Measurements from ENCODE around the gene AMZ2. TPM values are rescaled to one million over a fixed set of nuclear protein-coding genes. Genes with fewer than 3 reads are reported as not detected.

Gene AMZ2
- total RNA-seq, 2 donors from 2014 or later, result 64.0 to 89.4 TPM

GRCh38 chr17:68294196-68294555 is 46.3 kb downstream of the AMZ2 start:
- no peaks in the 10 kb centered on the region for H3K4me1 ChIP-seq (ENCODE audit: control insufficient read depth, insufficient read depth, low read length)
- no peak overlapping the region for H3K27ac ChIP-seq (ENCODE audit: low read depth, low read length)
- 47 to 67% methylated on average over 3 of the region's 3 CpGs for WGBS, 2 experiments (ENCODE audit: insufficient coverage in 1 of 2, insufficient read length in 1 of 2)
- no peak overlapping the region for H3K9ac ChIP-seq (ENCODE audit: extremely low read depth, low read length, poor library complexity, severe bottlenecking)
- H3K4me3 Mint-ChIP-seq, result no peak overlapping the region
- H3K27me3 ChIP-seq (ENCODE audit: control insufficient read depth, insufficient read depth, low read length, poor library complexity, severe bottlenecking), result peaks cover 49% of the 10 kb centered on the region
- H3K9me3 Mint-ChIP-seq, result no peaks in the 10 kb centered on the region
- peaks cover 44% of the 10 kb centered on the region for H3K4me1 Mint-ChIP-seq
- no peaks in the 10 kb centered on the region for H3K36me3 ChIP-seq (ENCODE audit: control insufficient read depth, insufficient read depth, low read length)
- no peak overlapping the region for H3K4me3 ChIP-seq (ENCODE audit: low read length)
- H3K9me3 ChIP-seq (ENCODE audit: control insufficient read depth, low read length), result peaks cover 13% of the 10 kb centered on the region
- no peak for TF ChIP-seq CTCF (conservative IDR thresholded peaks at IDR 0.05)
- no peak for DNase-seq
- H3K27me3 Mint-ChIP-seq (ENCODE audit: insufficient read depth), result peaks cover 49% of the 10 kb centered on the region
- no peaks in the 10 kb centered on the region for H3K36me3 Mint-ChIP-seq (ENCODE audit: low read depth)
- no peak overlapping the region for H3K27ac Mint-ChIP-seq

- no peaks in the 10 kb centered on the region for H3K4me1 ChIP-seq (ENCODE audit: control insufficient read depth, insufficient read depth, low read length)
- Mint-ChIP-seq H3K27me3 (ENCODE audit: insufficient read depth) (peaks cover 44% of the 10 kb centered on the region), H3K4me1 (peaks cover 44% of the 10 kb centered on the region), H3K4me3 (no peak overlapping the region), H3K36me3 (ENCODE audit: low read depth) (no peaks in the 10 kb centered on the region), H3K9me3 (no peaks in the 10 kb centered on the region), H3K27ac (no peak overlapping the region)
- H3K9me3 ChIP-seq (ENCODE audit: control insufficient read depth, low read length), result peaks cover 17% of the 10 kb centered on the region
- no peaks in the 10 kb centered on the region for H3K36me3 ChIP-seq (ENCODE audit: control insufficient read depth, insufficient read depth, low read length)
- 89 to 96% methylated on average over 3 to 4 of the region's 4 CpGs for WGBS, 2 experiments (ENCODE audit: insufficient coverage in 1 of 2, insufficient read length in 1 of 2)
- H3K27me3 ChIP-seq (ENCODE audit: control insufficient read depth, insufficient read depth, low read length, poor library complexity, severe bottlenecking), result peaks cover 45% of the 10 kb centered on the region
- no peak overlapping the region for H3K27ac ChIP-seq (ENCODE audit: low read depth, low read length)
- no peak overlapping the region for H3K9ac ChIP-seq (ENCODE audit: extremely low read depth, low read length, poor library complexity, severe bottlenecking)
- DNase-seq, result no peak
- H3K4me3 ChIP-seq (ENCODE audit: low read length), result no peak overlapping the region
- no peak for TF ChIP-seq CTCF (conservative IDR thresholded peaks at IDR 0.05)
Measured at GRCh38 chr17:68294617-68295016, 46.8 kb downstream of the AMZ2 start.

- Histone ChIP-seq H3K9me3 (ENCODE audit: control insufficient read depth, low read length) (peaks cover 19% of the 10 kb centered on the region), H3K27me3 (ENCODE audit: control insufficient read depth, insufficient read depth, low read length, poor library complexity, severe bottlenecking) (peaks cover 40% of the 10 kb centered on the region), H3K4me1 (ENCODE audit: control insufficient read depth, insufficient read depth, low read length) (no peaks in the 10 kb centered on the region), H3K4me3 (ENCODE audit: low read length) (no peak overlapping the region), H3K9ac (ENCODE audit: extremely low read depth, low read length, poor library complexity, severe bottlenecking) (no peak overlapping the region), H3K36me3 (ENCODE audit: control insufficient read depth, insufficient read depth, low read length) (no peaks in the 10 kb centered on the region), H3K27ac (ENCODE audit: low read depth, low read length) (no peak overlapping the region)
- WGBS, 2 experiments (ENCODE audit: insufficient coverage in 1 of 2, insufficient read length in 1 of 2), result 91 to 95% methylated on average over 5 to 7 of the region's 7 CpGs
- no peak for TF ChIP-seq CTCF (conservative IDR thresholded peaks at IDR 0.05)
- H3K27me3 Mint-ChIP-seq (ENCODE audit: insufficient read depth), result peaks cover 40% of the 10 kb centered on the region
- no peaks in the 10 kb centered on the region for H3K9me3 Mint-ChIP-seq
- H3K36me3 Mint-ChIP-seq (ENCODE audit: low read depth), result no peaks in the 10 kb centered on the region
- H3K4me1 Mint-ChIP-seq, result peaks cover 44% of the 10 kb centered on the region
- no peak for DNase-seq
- no peak overlapping the region for H3K4me3 Mint-ChIP-seq
- H3K27ac Mint-ChIP-seq, result no peak overlapping the region
Measured at GRCh38 chr17:68295086-68295485, 47.2 kb downstream of the AMZ2 start.
